Psoas muscle (tissue), 8 donors: ENCODE measurements around the gene DDI1. TPM values are rescaled to one million over a fixed set of nuclear protein-coding genes. Genes with fewer than 3 reads are reported as not detected.

Experiments
- ATAC-seq, 4 donors: fragments of 200-7000 bp; cut with Tn5 transposase; one replicate each; pipeline ENCODE4 v1.9.1; 2020; ENCODE audit warnings: moderate library complexity in 3 of 4, mild to moderate bottlenecking in 2 of 4
- DNase-seq, 2 donors: peaks; one replicate each; pipeline ENCODE4 v3.0.0-alpha.2; 2020
- H3K27ac ChIP-seq: fragments of 200-600 bp; one replicate; pipeline ENCODE4 v1.8.0; 2022
- H3K27me3 ChIP-seq, 3 donors: fragments of 200-600 bp in 1 of 3; one replicate each; pipeline versions ENCODE4 v1.6.1 to v1.8.0; 2013 to 2022; ENCODE audit warnings: low read length in 2 of 3, mild to moderate bottlenecking in 2 of 3, moderate library complexity in 1 of 3; ENCODE audit not compliant: insufficient read depth in 3 of 3
- H3K36me3 ChIP-seq, 2 donors: fragments of 200-600 bp in 1 of 2; one replicate each; pipeline versions ENCODE4 v1.6.1 to v1.8.0; 2013 to 2022; ENCODE audit warnings: low read depth in 1 of 2, mild to moderate bottlenecking in 1 of 2, moderate library complexity in 1 of 2; ENCODE audit not compliant: insufficient read depth in 1 of 2
- H3K4me1 ChIP-seq: fragments of 200-600 bp; one replicate; pipeline ENCODE4 v1.8.0; 2022
- H3K4me3 ChIP-seq: fragments of 200-600 bp; one replicate; pipeline ENCODE4 v1.8.0; 2022; ENCODE audit warnings: mild to moderate bottlenecking
- H3K9me3 ChIP-seq: fragments of 200-600 bp; one replicate; pipeline ENCODE4 v1.8.0; 2022
- CTCF ChIP-seq: fragments of 200-600 bp; IDR thresholded peaks from one replicate; pipeline ENCODE4 v1.8.0; 2022; ENCODE audit warnings: antibody characterized with exemption
- WGBS, 3 donors: extraction: QIAGEN DNeasy Blood & Tissue Kit; methylation state at CpG; one replicate each; pipeline versions ENCODE4 v1.1.6 to v1.1.7; 2013; 5-methylcytosine and 5-hydroxymethylcytosine counted together
- intact Hi-C, 2 donors: fragments of 100-400 bp; cut with DNase I; formaldehyde crosslinking; loops; one replicate each; pipeline versions ENCODE4 v1.11.0 to v1.14.2; 2022
- polyA plus RNA-seq, 3 donors: library from polyadenylated mRNA; stranded (reverse); fragments of 200-250 nt; gene quantifications; one replicate each; pipeline ENCODE4 v1.2.3, GENCODE V29; 2013
- total RNA-seq, 4 donors: library from RNA; stranded (reverse); fragmentation: NEBNext Ultra II Directional in 2 of 4; extraction: Animal tissue kit (Norgen Biotek cat#: 25700) in 2 of 4; gene quantifications; one replicate each; pipeline versions ENCODE4 v1.2.1 to v1.2.4, GENCODE V29; 2021 to 2023
- donor health status: healthy with polysubstance abuse.
- donor health status: DM: no; HTN: no; CAD: no; lungs with moderate emphysema.
- donor health status: Bipolar disorder and iron deficiency.
- donor health status: healthy.
- donor health status: DM: yes; HTN: yes; CAD: no.
- donor health status: DM: no; HTN: no; CAD: no.
- donor health status: DM: no; HTN: no; CAD: no.
- donor health status: DM: yes; HTN: yes; CAD: no.

DDI1 gene
- total and polyA plus RNA-seq, 7 donors = not detected

DNA sequence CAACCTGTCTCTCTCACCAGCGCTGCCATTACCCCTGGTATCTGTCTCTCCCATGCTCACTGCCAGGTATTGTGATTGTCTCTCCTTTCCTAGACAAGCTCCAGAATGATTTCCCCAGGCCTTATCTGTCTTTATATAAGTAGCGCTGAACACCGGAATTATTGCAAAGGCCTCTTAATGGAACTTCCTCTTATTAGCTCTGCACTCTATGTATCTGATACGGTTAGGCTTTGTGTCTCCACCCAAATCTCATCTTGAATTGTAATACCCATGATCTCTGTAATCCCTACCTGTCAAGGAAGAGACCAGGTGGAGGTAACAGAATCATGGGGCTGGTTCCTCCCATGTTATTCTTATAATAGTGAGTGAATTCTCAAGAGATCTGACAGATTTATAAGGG lies 39.3 kb downstream of the DDI1 start:
- no peak overlapping the region for H3K27ac ChIP-seq
- H3K4me3 ChIP-seq = no peak overlapping the region
- H3K27me3 ChIP-seq = no peaks in the 10 kb centered on the region
- ATAC-seq (no peak), DNase-seq (no peak)
- intact Hi-C loops = no loop called here
- no peaks in the 10 kb centered on the region for H3K9me3 ChIP-seq
- no peaks in the 10 kb centered on the region for H3K36me3 ChIP-seq
- 90 to 96% (median 94%) methylated on average over 4 of the region's 4 CpGs for WGBS, 3 donors
- no peak for TF ChIP-seq CTCF
- no peaks in the 10 kb centered on the region for H3K4me1 ChIP-seq

DNA sequence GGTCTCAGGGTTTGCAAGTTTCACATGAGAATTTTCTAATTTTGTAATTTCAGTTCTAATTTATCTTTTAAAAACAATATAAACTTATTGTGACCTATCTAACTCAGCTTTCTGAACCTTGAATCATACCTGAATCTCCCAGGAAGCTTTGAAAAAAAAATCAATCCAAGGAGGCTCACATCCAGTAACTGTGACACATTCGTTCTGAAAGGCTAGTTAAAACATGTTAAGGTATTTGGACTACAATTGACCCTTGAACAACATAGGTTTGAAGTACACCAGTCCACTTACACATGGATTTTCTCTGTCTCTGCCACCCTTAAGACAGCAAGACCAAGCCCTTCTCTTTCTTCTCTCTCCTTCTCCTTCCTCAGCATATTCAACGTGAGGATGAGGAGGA lies 40.0 kb downstream of the DDI1 start:
- H3K4me3 ChIP-seq = no peak overlapping the region
- WGBS, 3 donors = 85 to 93% (median 85%) methylated on average over 2 of the region's 2 CpGs
- no peaks in the 10 kb centered on the region for H3K4me1 ChIP-seq
- DNase-seq (no peak), ATAC-seq (no peak)
- H3K27me3 ChIP-seq = no peaks in the 10 kb centered on the region
- no peaks in the 10 kb centered on the region for H3K9me3 ChIP-seq
- intact Hi-C loops = no loop called here
- TF ChIP-seq CTCF = no peak
- no peaks in the 10 kb centered on the region for H3K36me3 ChIP-seq
- H3K27ac ChIP-seq = no peak overlapping the region

DNA sequence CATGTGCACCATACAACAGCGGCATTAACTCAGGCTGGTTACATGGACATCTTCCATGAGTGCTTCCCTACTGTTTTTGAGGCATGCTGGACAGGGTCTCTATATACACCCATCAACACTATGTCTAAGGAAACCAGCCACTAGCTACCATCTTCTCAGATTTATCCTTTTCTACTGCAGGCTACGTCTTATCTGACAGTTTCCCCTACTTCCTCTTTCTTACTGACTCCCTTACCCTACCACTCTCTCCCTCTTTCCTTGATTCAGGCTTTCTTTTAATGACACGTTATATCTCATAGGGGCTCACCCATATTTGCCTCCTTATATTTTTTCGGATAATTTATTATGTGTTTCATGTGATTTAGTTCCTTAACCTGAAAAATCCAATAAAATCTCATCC lies 41.8 kb downstream of the DDI1 start:
- no peaks in the 10 kb centered on the region for H3K9me3 ChIP-seq
- H3K27me3 ChIP-seq = peaks cover 0 to 2% (median 0%) of the 10 kb centered on the region in 3 donors
- H3K27ac ChIP-seq = no peak overlapping the region
- DNase-seq (no peak), ATAC-seq (no peak)
- no peak for TF ChIP-seq CTCF
- no peaks in the 10 kb centered on the region for H3K4me1 ChIP-seq
- no peaks in the 10 kb centered on the region for H3K36me3 ChIP-seq
- WGBS, 3 donors = 65 to 80% (median 79%) methylated on average over 4 of the region's 4 CpGs
- H3K4me3 ChIP-seq = no peak overlapping the region
- intact Hi-C loops = no loop called here

- intact Hi-C loops = no loop called here
- ATAC-seq (no peak), DNase-seq (no peak)
- Histone ChIP-seq H3K4me1 (no peaks in the 10 kb centered on the region), H3K36me3 (no peaks in the 10 kb centered on the region), H3K27ac (no peak overlapping the region), H3K27me3 (peaks cover 0 to 2% (median 0%) of the 10 kb centered on the region in 3 donors), H3K9me3 (no peaks in the 10 kb centered on the region), H3K4me3 (no peak overlapping the region)
- no peak for TF ChIP-seq CTCF
Observed at GRCh38 chr11:104078995-104079394, 42.6 kb downstream of the DDI1 start.

- Histone ChIP-seq H3K4me3 (no peak overlapping the region), H3K27me3 (peaks cover 0 to 2% (median 0%) of the 10 kb centered on the region in 3 donors), H3K9me3 (no peaks in the 10 kb centered on the region), H3K4me1 (no peaks in the 10 kb centered on the region), H3K36me3 (no peaks in the 10 kb centered on the region), H3K27ac (no peak overlapping the region)
- no peak for TF ChIP-seq CTCF
- intact Hi-C loops = no loop called here
- 50 to 65% (median 61%) methylated on average over 5 of the region's 5 CpGs for WGBS, 3 donors
- ATAC-seq (no peak), DNase-seq (no peak)
Observed at GRCh38 chr11:104086621-104087020, 50.2 kb downstream of the DDI1 start.
